Endothelial cell of umbilical vein (primary cell): Measurements from ENCODE around the gene KCNK10. TPM values are rescaled to one million over a fixed set of nuclear protein-coding genes. Genes with fewer than 3 reads are reported as not detected.

Experiments
- BruUV-seq: library from RNA; stranded (reverse); fragments of 400-500 nt; replicated peaks from 2 replicates; lab custom pipeline; 2021; lab: Mats Ljungman, UMichigan
- CTCF ChIA-PET: fragments of 300-600, 350-600 bp; sonication (Branson Sonifier 250); formaldehyde crosslinking; loops from one replicate; lab custom pipeline; 2021; ENCODE audit warnings: antibody characterized with exemption, inconsistent platforms; lab: Charles Lee
- POLR2A ChIA-PET: fragments of 300-600, 350-600 bp; sonication (Branson Sonifier 250); formaldehyde crosslinking; loops from one replicate; lab custom pipeline; 2021; ENCODE audit warnings: antibody characterized with exemption, inconsistent platforms; lab: Charles Lee
- DNase-seq: peaks from one replicate; pipeline ENCODE4 v3.0.0-alpha.2; 2011; ENCODE audit warnings: low read depth, low spot score
- FAIRE-seq: peaks from 2 replicates; lab custom pipeline; 2011; peaks lifted over from hg19 to GRCh38; lab: Jason Lieb, UNC
- H2AFZ ChIP-seq: 2 replicates; pipeline ENCODE4 v1.6.0; 2012; ENCODE audit warnings: low read depth, low read length, control low read depth, inconsistent platforms
- H3K27ac ChIP-seq: 2 replicates; pipeline ENCODE4 v1.5.1; 2011; ENCODE audit warnings: low read depth, mild to moderate bottlenecking, control low read depth, low read length, moderate library complexity; ENCODE audit not compliant: insufficient read depth
- H3K27me3 ChIP-seq, 2 experiments: 2 replicates each; pipeline versions ENCODE4 v1.6.0 to v1.6.1; 2011; ENCODE audit warnings: low read length in 2 of 2, mixed read lengths in 1 of 2; ENCODE audit not compliant: control insufficient read depth in 2 of 2, insufficient read depth in 2 of 2
- H3K36me3 ChIP-seq, 2 experiments: 2 replicates in 1 of 2; 3 replicates in 1 of 2; pipeline ENCODE4 v1.5.1; 2011; ENCODE audit warnings: low read length in 2 of 2, mild to moderate bottlenecking in 1 of 2, moderate library complexity in 1 of 2; ENCODE audit not compliant: control insufficient read depth in 2 of 2, insufficient read depth in 2 of 2; ENCODE audit errors: extremely low read depth in 1 of 2
- H3K4me1 ChIP-seq: 3 replicates; pipeline ENCODE4 v1.5.1; 2011; ENCODE audit warnings: mild to moderate bottlenecking, low read length; ENCODE audit not compliant: control insufficient read depth, insufficient read depth; ENCODE audit errors: extremely low read depth
- H3K4me2 ChIP-seq: 2 replicates; pipeline ENCODE4 v1.6.1; 2011; ENCODE audit warnings: low read length, control low read depth, mixed read lengths; ENCODE audit not compliant: insufficient read depth
- H3K4me3 ChIP-seq, 3 experiments: fragments of 200-600 bp in 1 of 3; sonication (generic), shearing (Covaris generic) in 1 of 3; replicated peaks in 1 of 3; 2 replicates each; pipeline ENCODE4 v1.5.1; 2011 to 2016; ENCODE audit warnings: control low read depth in 3 of 3, low read length in 3 of 3, mild to moderate bottlenecking in 2 of 3, inconsistent platforms in 1 of 3, low read depth in 1 of 3, moderate library complexity in 1 of 3; ENCODE audit not compliant: insufficient read depth in 1 of 3
- H3K79me2 ChIP-seq: 2 replicates; pipeline ENCODE4 v1.6.0; 2012; ENCODE audit warnings: low read length, inconsistent platforms; ENCODE audit not compliant: control insufficient read depth, insufficient read depth
- H3K9ac ChIP-seq: replicated peaks from 2 replicates; pipeline ENCODE3; 2011; ENCODE audit warnings: low read length, control low read depth; ENCODE audit not compliant: insufficient read depth; ENCODE audit errors: extremely low read depth
- H3K9me1 ChIP-seq: replicated peaks from 3 replicates; pipeline ENCODE4 v1.6.0; 2011; ENCODE audit warnings: mild to moderate bottlenecking, low read length; ENCODE audit not compliant: control insufficient read depth, insufficient read depth; ENCODE audit errors: extremely low read depth
- H3K9me3 ChIP-seq: replicated peaks from 2 replicates; pipeline ENCODE4 v1.5.1; 2012; ENCODE audit warnings: low read length, inconsistent platforms; ENCODE audit not compliant: control insufficient read depth, insufficient read depth
- H4K20me1 ChIP-seq: replicated peaks from 2 replicates; pipeline ENCODE3; 2011; ENCODE audit warnings: mild to moderate bottlenecking, low read length; ENCODE audit not compliant: control insufficient read depth, insufficient read depth; ENCODE audit errors: extremely low read depth
- EZH2 ChIP-seq: IDR thresholded peaks from 2 replicates; pipeline ENCODE4 v1.6.1; 2012; ENCODE audit warnings: borderline replicate concordance, low read depth, mild to moderate bottlenecking, moderate library complexity, low read length, inconsistent platforms; ENCODE audit not compliant: severe bottlenecking
- FOS ChIP-seq: IDR thresholded peaks from 2 replicates; pipeline ENCODE4 v1.6.1; 2011; ENCODE audit warnings: mild to moderate bottlenecking, low read length, moderate library complexity, borderline replicate concordance; ENCODE audit not compliant: insufficient read depth
- GATA2 ChIP-seq: IDR thresholded peaks from 2 replicates; pipeline ENCODE4 v1.7.0; 2011; ENCODE audit warnings: low read depth, mild to moderate bottlenecking, moderate library complexity, mixed read lengths, low read length; ENCODE audit not compliant: insufficient read length, insufficient read depth
- JUN ChIP-seq: IDR thresholded peaks from 2 replicates; pipeline ENCODE4 v1.6.1; 2011; ENCODE audit warnings: borderline replicate concordance, low read depth; ENCODE audit not compliant: insufficient read length, insufficient read depth
- MYC ChIP-seq: IDR thresholded peaks from one replicate; pipeline ENCODE4 v1.6.1; 2011; ENCODE audit warnings: mild to moderate bottlenecking, low read depth, low read length
- POLR2A ChIP-seq: IDR thresholded peaks from 2 replicates; pipeline ENCODE4 v1.6.1; 2012; ENCODE audit warnings: low read depth, mild to moderate bottlenecking, control low read depth, low read length
- POLR2AphosphoS5 ChIP-seq: IDR thresholded peaks from 2 replicates; pipeline ENCODE4 v1.6.1; 2012; ENCODE audit warnings: low read depth, mild to moderate bottlenecking, control low read depth, low read length, moderate library complexity; ENCODE audit not compliant: insufficient read depth
- dilution Hi-C: fragments of 300-500 bp; cut with MboI; formaldehyde crosslinking; loops from one replicate; pipeline ENCODE4 v1.15.0; 2019; ENCODE audit warnings: low sequenced_read_pairs; ENCODE audit not compliant: extremely low pct_ligation_motif_present
- intact Hi-C: fragments of 100-400 bp; cut with micrococcal nuclease; formaldehyde crosslinking; loops from one replicate; pipeline ENCODE4 v1.10.0; 2022
- polyA plus RNA-seq, 4 experiments: library from polyadenylated mRNA; depleted of rRNA in 3 of 4; stranded (reverse) in 3 of 4; unstranded in 1 of 4; fragments of >200 nt; gene quantifications; 2 replicates each; pipeline versions ENCODE4 v1.2.1 to v1.2.3, GENCODE V29; 2011 to 2012; ENCODE audit warnings: missing spikeins in 1 of 4
- total RNA-seq: library from RNA; stranded (reverse); gene quantifications from 2 replicates; pipeline ENCODE4 v1.2.3, GENCODE V29; 2021
- TF ChIP-seq, protein P1 (sequence below), 2 donors: IDR thresholded peaks; 1 replicate in 1 of 2; 2 replicates in 1 of 2; pipeline ENCODE4 v1.5.1; 2011; ENCODE audit warnings: low read length in 2 of 2, mild to moderate bottlenecking in 2 of 2, moderate library complexity in 2 of 2, control low read depth in 1 of 2, inconsistent platforms in 1 of 2, low read depth in 1 of 2; ENCODE audit not compliant: insufficient read depth in 1 of 2; ENCODE audit errors: extremely low read depth in 1 of 2
- TF ChIP-seq, protein P2 (sequence below): IDR thresholded peaks from 2 replicates; pipeline ENCODE4 v1.6.1; 2011; ENCODE audit not compliant: insufficient read depth, insufficient read length

Gene KCNK10
- total and polyA plus RNA-seq, 2 donors (not counting 3 experiments of a cell fraction or from before 2014, with no cell fraction given), result not detected

DNA sequence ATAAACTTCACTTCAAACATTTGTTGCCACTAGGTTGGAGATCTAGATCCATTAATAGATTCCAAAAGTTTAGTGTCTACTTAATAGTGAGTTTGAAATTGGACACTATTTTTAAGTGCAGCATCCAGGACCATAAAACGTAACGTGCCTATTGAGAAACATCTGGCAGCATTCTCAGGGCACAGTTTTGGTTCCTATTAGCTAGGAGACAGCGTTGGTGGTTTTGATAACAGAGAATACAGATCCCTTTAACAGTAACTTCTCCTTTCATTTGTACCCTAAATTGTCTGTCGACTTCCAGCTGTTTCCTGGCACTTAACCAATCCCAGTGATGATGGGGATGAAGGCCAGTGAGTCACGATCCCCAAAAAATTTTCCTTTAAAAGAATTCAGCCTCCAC is 25.8 kb downstream of the KCNK10 start:
- H3K9me3 ChIP-seq, result no peaks in the 10 kb centered on the region
- no peaks in the 10 kb centered on the region for H4K20me1 ChIP-seq
- H3K4me2 ChIP-seq, result no peak overlapping the region
- no peaks in the 10 kb centered on the region for H3K36me3 ChIP-seq
- no peak overlapping the region for H3K9ac ChIP-seq
- no peak for TF ChIP-seq EZH2
- no peak for TF ChIP-seq POLR2A
- no peak for TF ChIP-seq MYC
- TF ChIP-seq, protein P1, sequence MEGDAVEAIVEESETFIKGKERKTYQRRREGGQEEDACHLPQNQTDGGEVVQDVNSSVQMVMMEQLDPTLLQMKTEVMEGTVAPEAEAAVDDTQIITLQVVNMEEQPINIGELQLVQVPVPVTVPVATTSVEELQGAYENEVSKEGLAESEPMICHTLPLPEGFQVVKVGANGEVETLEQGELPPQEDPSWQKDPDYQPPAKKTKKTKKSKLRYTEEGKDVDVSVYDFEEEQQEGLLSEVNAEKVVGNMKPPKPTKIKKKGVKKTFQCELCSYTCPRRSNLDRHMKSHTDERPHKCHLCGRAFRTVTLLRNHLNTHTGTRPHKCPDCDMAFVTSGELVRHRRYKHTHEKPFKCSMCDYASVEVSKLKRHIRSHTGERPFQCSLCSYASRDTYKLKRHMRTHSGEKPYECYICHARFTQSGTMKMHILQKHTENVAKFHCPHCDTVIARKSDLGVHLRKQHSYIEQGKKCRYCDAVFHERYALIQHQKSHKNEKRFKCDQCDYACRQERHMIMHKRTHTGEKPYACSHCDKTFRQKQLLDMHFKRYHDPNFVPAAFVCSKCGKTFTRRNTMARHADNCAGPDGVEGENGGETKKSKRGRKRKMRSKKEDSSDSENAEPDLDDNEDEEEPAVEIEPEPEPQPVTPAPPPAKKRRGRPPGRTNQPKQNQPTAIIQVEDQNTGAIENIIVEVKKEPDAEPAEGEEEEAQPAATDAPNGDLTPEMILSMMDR (IDR thresholded peaks at IDR 0.05; ENCODE audit: extremely low read depth in 1 of 2, insufficient read depth in 1 of 2, low read depth in 1 of 2, low read length in 2 of 2), result no peak
- no peak for TF ChIP-seq JUN
- no peak for TF ChIP-seq GATA2
- TF ChIP-seq POLR2AphosphoS5, result no peak
- TF ChIP-seq, protein P2, sequence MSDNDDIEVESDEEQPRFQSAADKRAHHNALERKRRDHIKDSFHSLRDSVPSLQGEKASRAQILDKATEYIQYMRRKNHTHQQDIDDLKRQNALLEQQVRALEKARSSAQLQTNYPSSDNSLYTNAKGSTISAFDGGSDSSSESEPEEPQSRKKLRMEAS, result no peak
- no peak for TF ChIP-seq FOS
- H2AFZ ChIP-seq, result no peak overlapping the region
- dilution Hi-C loops (no loop called here), intact Hi-C loops (no loop called here)
- H3K4me1 ChIP-seq, result no peaks in the 10 kb centered on the region
- no TSS peak for BruUV-seq
- no peaks in the 10 kb centered on the region for H3K9me1 ChIP-seq
- FAIRE-seq (no peak), DNase-seq (no peak)
- ChIA-PET POLR2A (no interaction called here), CTCF (no interaction called here)
- H3K4me3 ChIP-seq, result no peak overlapping the region
- no peak overlapping the region for H3K27ac ChIP-seq
- no peaks in the 10 kb centered on the region for H3K79me2 ChIP-seq
- no peaks in the 10 kb centered on the region for H3K27me3 ChIP-seq
